ENCODE results near the gene FGF21.
"Not testable (repeated sequence)": the region's sequence is repeated elsewhere in the genome, so short reads cannot be mapped to it uniquely, and the experiment has no call there.

FGF21 gene

DNA sequence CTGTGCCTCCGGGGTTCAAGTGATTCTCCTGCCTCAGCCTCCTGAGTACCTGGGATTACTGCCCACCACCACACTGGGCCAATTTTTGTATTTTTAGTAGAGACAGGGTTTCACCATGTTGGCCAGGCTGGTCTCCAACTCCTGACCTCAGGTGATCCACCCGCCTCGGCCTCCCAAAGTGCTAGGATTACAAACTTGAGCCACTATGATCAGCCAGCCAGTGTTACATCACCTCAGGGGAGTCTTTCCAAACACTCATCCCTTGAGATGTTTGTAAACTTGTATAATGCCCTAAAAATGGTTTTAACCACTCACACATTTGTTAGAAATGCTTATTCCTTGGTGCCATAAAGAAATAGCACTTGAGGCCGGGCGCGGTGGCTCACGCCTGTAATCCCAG lies 31.1 kb downstream of the FGF21 start:
- DNase-seq (ENCODE audit: low read depth in 2 of 3, low spot score in 1 of 3): not testable (repeated sequence)

DNA sequence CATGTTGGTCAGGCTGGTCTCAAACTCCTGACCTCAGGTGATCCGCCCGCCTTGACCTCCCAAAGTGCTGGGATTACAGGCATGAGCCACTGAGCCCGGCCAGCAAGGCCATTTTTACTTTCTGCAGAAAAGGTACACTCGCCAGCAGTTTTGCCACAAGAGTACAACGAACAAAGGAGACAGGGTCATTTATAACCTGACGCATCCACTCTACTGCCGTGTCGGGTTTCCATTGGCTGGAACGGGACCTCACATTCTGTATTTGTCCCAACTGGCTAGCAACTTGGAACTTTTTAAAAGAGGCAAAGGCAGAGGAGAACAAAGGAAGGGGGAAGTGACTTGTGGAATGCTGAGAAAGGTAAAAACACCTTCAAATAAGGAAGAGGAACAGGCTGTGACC lies 32.0 kb downstream of the FGF21 start:
- DNase-seq (ENCODE audit: low read depth in 2 of 3, low spot score in 1 of 3): not testable (repeated sequence)

- no peak for DNase-seq (ENCODE audit: low read depth in 2 of 3, low spot score in 1 of 3)
These were observed 37.9 kb downstream of the FGF21 start for GRCh38 chr19:48793271-48793670.

- no peak for DNase-seq (ENCODE audit: low read depth in 2 of 3, low spot score in 1 of 3)
These were observed 39.0 kb downstream of the FGF21 start for GRCh38 chr19:48794291-48794690.

DNA sequence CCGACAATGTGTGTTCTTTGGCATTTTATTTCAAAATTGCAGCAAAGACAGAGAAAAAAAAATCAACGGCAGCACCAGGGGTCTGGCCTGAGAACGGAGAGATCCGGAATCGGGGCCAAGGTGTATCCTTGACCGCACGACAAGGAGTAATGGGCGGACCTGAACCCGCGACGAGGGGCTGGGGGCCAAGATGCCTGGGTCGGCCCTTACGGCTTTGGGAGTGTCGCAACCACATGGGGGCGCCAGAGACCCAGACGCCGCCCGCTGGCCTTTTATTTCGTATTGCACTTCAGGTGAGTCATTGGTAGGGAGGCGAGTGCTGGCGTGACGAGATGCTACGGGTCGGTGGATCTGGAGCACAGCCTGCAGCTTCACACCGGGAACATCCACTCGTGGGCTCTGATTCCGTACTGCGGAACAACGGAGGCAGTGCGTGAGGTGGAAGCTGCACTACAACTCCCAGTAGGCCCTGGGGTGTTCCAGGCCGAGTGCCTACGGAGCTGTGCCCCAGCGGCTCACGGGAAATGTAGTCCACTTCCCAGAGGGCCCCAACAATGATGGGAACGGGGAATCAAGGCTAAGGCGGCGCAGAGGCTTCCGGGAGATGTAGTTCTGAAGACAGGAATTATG lies 39.8 kb downstream of the FGF21 start:
- DNase-seq (ENCODE audit: low read depth in 2 of 3, low spot score in 1 of 3): peak; percentile 74 to 80 (median 80)

DNA sequence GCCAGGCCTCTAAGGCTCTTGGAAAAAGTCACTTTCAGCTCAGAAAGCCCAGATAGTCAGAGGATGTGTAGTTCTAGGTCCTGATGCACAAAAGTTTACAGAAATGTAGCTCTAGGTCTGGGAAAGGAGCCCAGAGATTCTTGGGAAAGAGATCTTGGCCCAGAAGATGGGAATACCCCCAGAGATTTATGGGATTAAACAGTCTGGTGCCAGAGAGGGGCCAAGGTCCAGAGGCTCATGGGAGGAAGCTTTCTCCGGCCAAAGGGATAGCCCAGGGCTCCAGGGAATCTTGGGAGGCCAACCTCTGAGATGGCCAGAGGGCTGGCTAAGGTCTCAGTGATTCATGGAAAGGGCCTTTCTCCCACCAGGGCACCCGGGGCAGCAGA lies 40.4 kb downstream of the FGF21 start:
- no peak for DNase-seq (ENCODE audit: low read depth in 2 of 3, low spot score in 1 of 3)

DNA sequence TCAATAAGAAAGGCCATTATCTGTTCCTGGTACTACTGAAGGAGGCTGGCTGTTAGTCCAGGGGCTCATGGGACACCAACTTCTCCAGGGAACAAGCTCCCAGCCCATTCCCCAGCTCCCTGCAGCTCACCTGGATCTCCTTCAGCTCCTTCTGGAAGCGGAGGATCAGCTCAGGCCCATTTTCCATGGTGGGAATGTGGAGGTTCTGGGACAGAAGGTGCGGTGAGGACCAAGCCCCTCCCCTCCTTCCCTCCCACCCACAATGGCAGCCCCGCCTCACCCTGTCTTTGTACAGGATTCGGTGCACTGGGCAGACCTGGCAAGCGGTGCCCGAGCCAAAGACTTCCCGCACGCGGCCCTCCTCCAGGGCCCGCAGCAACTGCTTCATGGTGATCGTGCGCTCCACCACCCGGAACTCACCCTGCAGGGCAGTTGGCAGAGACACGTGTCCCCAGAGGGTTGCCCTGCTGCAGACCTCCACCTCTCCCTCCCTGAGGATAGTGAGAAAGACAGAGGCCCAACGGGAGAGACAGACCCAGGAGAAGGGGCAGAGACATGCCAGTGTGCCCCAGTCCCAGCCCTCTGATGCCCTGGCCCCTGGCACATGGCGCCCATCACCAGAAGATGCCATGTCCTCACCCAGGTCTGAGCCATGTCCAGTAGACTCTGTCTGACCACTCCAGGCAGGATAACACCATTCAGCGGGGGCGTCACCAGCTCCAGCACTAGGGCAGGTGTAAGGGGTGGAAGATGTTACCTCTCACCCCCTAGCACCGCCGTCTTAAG lies 41.2 kb downstream of the FGF21 start:
- no peak for DNase-seq (ENCODE audit: low read depth in 2 of 3, low spot score in 1 of 3)

- DNase-seq (ENCODE audit: low read depth in 2 of 3, low spot score in 1 of 3): no peak
These were observed 41.8 kb downstream of the FGF21 start for GRCh38 chr19:48797103-48797502.

DNA sequence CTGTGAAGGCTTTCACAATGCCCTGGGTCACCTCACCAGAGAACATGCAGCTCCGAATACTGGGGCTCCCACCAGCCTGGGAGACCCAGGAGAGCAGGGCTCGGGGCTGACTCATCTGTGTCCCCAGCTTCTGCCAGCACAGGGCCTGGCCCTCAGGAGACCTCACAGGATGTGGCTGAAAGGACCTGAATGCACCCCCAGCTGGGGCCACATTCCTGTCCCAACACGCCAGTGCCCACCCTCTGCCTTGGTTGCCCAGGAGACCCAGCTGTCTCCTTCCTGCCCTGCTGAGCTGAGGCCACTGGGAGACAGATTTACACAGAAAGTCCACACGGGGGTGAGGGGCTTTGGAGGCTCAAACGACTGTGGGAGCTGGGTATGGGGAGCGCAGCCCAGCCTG lies 43.6 kb downstream of the FGF21 start:
- no peak for DNase-seq (ENCODE audit: low read depth in 2 of 3, low spot score in 1 of 3)

DNA sequence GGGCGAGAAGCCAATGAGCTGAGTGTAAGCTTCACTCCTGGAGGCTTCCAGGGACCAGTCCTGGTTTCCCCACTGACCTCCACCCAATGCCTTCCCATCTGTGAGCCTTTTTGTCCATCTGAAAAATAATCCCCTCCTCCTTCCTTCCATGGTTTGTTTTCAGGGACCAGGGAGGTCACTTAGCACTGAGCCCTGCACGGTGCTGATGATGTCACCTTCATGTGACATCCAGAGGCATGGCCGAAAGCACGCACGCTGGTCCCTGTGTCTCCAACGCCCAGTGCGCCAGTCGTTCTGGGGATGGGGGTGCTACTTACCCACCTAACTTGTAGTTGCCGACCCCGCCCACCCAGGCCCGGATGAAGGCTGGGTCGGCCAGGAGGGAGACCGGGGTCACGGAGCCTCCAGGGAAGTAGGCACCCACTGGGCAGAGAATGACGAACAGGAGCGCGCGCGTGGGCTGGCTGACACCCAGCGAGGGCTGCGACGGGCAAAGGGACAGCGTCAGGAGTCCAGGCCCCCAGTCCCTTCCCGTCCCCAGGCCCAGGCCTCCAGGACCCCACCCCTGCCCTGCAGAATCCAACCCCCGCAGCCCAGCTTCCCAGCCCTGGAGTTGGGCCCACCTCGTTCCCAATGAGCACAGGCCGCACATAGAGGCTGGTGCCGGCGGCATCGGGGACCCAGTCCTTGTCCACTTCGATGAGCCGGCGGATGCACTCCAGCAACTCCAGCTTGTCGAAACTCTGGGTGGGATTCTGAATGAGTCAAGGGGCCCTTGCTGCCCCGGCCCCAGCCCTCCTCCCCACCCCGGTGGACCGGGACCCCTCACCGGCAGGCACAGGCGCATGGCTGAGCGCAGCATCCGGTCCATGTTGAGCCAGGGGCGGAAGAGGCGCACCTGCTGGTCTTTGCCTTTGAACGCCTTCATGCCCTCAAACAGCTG lies 44.3 kb downstream of the FGF21 start:
- DNase-seq (ENCODE audit: low read depth in 2 of 3, low spot score in 1 of 3): no peak

DNA sequence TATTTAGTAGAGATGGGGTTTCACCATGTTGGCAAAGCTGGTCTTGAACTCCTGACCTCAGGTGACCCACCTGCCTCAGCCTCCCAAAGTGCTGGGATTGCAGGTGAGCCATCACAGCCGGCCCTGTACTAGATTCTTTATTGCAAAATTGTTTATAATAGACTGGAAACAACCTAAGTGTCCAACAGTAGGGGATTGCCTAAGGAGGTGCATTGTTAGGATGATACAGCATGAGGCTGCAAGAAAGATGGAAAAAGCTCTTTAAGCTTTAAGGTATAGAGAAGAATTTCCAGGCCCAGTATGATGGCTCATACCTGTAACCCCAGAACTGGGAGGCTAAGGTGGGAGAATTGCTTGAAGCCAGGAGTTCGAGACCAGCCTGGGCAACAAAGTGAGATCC lies 47.3 kb downstream of the FGF21 start:
- no peak for DNase-seq (ENCODE audit: low read depth in 2 of 3, low spot score in 1 of 3)

- no peak for DNase-seq (ENCODE audit: low read depth in 2 of 3, low spot score in 1 of 3)
These were observed 49.2 kb downstream of the FGF21 start for GRCh38 chr19:48804496-48804895.

GRCh38 chr19:48805452-48805851 lies 50.1 kb downstream of the FGF21 start:
- no peak for DNase-seq (ENCODE audit: low read depth in 2 of 3, low spot score in 1 of 3)

DNA sequence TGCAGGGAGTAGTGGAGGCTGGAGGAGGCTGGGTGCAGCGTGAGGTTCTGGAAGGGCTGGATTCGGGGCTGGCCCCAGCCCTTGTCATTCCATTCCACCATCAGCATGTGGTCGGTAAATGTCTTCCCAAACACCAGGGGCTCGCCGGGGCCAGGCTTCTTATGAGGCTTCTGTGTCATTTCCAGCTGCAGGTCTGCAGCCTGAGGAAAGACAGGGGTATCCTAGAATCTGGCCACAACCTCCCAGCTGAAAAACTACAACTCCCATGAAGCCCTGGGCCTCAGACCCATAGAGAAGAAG lies 51.1 kb downstream of the FGF21 start:
- DNase-seq (ENCODE audit: low read depth in 2 of 3, low spot score in 1 of 3): peak in 1 of 3 donors; percentile 13

GRCh38 chr19:48806818-48807589 lies 51.7 kb downstream of the FGF21 start:
- no peak for DNase-seq (ENCODE audit: low read depth in 2 of 3, low spot score in 1 of 3)

- no peak for DNase-seq (ENCODE audit: low read depth in 2 of 3, low spot score in 1 of 3)
These were observed 52.4 kb downstream of the FGF21 start for GRCh38 chr19:48807590-48808308.

All from stimulated activated CD4-positive, alpha-beta T cell treated with anti-CD3 and anti-CD28 coated beads, Interleukin-12 subunit alpha, Interleukin-12 subunit beta, amount 100 ng/mL, for 48 hours (primary cell).